Muscle layer of duodenum (tissue), 2 donors: ENCODE results near the gene DENND1A.

ENCODE experiments used
- H3K27ac ChIP-seq: one replicate; pipeline ENCODE4 v1.7.0; 2013; ENCODE audit warnings: mild to moderate bottlenecking, low read length
- H3K27me3 ChIP-seq: one replicate; pipeline ENCODE4 v1.7.0; 2013; ENCODE audit warnings: low read depth, mild to moderate bottlenecking, control low read depth, low read length
- H3K36me3 ChIP-seq, 2 donors: one replicate each; pipeline ENCODE4 v1.7.0; 2013; ENCODE audit warnings: low read length in 2 of 2, control low read depth in 1 of 2, mild to moderate bottlenecking in 1 of 2; ENCODE audit not compliant: insufficient read depth in 2 of 2, control insufficient read depth in 1 of 2
- H3K4me1 ChIP-seq, 2 donors: one replicate each; pipeline ENCODE4 v1.7.0; 2013; ENCODE audit warnings: low read length in 2 of 2, mild to moderate bottlenecking in 2 of 2, control low read depth in 1 of 2, moderate library complexity in 1 of 2; ENCODE audit not compliant: insufficient read depth in 2 of 2, control insufficient read depth in 1 of 2
- H3K4me3 ChIP-seq, 2 donors: one replicate each; pipeline ENCODE4 v1.7.0; 2013; ENCODE audit warnings: low read length in 2 of 2, low read depth in 1 of 2, mild to moderate bottlenecking in 1 of 2
- H3K9me3 ChIP-seq, 2 donors: one replicate each; pipeline ENCODE4 v1.7.0; 2013; ENCODE audit warnings: low read length in 2 of 2, control low read depth in 1 of 2, mild to moderate bottlenecking in 1 of 2; ENCODE audit not compliant: control insufficient read depth in 1 of 2
- donor health status: healthy.

Gene DENND1A

GRCh38 chr9:123353984-123354591 is 575.8 kb downstream of the DENND1A start:
- no peaks in the 10 kb centered on the region for H3K36me3 ChIP-seq
- H3K4me1 ChIP-seq = peaks cover 0 to 12% of the 10 kb centered on the region in 2 donors
- H3K27me3 ChIP-seq = no peaks in the 10 kb centered on the region
- H3K4me3 ChIP-seq = no peak overlapping the region
- H3K9me3 ChIP-seq = no peaks in the 10 kb centered on the region
- no peak overlapping the region for H3K27ac ChIP-seq

- Histone ChIP-seq H3K36me3 (no peaks in the 10 kb centered on the region), H3K4me1 (peaks cover 0 to 12% of the 10 kb centered on the region in 2 donors), H3K27ac (no peak overlapping the region), H3K9me3 (no peaks in the 10 kb centered on the region), H3K27me3 (no peaks in the 10 kb centered on the region), H3K4me3 (no peak overlapping the region)
These were observed 576.9 kb downstream of the DENND1A start for GRCh38 chr9:123353041-123353440.

GRCh38 chr9:123350590-123351310 is 579.2 kb downstream of the DENND1A start:
- Histone ChIP-seq H3K9me3 (no peaks in the 10 kb centered on the region), H3K27ac (no peak overlapping the region), H3K4me3 (no peak overlapping the region), H3K4me1 (peaks cover 0 to 18% of the 10 kb centered on the region in 2 donors), H3K27me3 (no peaks in the 10 kb centered on the region), H3K36me3 (no peaks in the 10 kb centered on the region)

GRCh38 chr9:123349691-123350480 is 580.0 kb downstream of the DENND1A start:
- Histone ChIP-seq H3K4me1 (peaks cover 0 to 25% of the 10 kb centered on the region in 2 donors), H3K9me3 (no peaks in the 10 kb centered on the region), H3K27me3 (no peaks in the 10 kb centered on the region), H3K36me3 (no peaks in the 10 kb centered on the region), H3K27ac (no peak overlapping the region), H3K4me3 (no peak overlapping the region)

- H3K36me3 ChIP-seq = no peaks in the 10 kb centered on the region
- no peaks in the 10 kb centered on the region for H3K9me3 ChIP-seq
- H3K27me3 ChIP-seq = no peaks in the 10 kb centered on the region
- H3K27ac ChIP-seq = no peak overlapping the region
- no peak overlapping the region for H3K4me3 ChIP-seq
- peaks cover 0 to 17% of the 10 kb centered on the region in 2 donors for H3K4me1 ChIP-seq
These were observed 580.9 kb downstream of the DENND1A start for GRCh38 chr9:123349033-123349432.

- no peaks in the 10 kb centered on the region for H3K9me3 ChIP-seq
- peaks cover 0 to 17% of the 10 kb centered on the region in 2 donors for H3K4me1 ChIP-seq
- H3K27ac ChIP-seq = no peak overlapping the region
- no peak overlapping the region for H3K4me3 ChIP-seq
- H3K36me3 ChIP-seq = no peaks in the 10 kb centered on the region
- no peaks in the 10 kb centered on the region for H3K27me3 ChIP-seq
These were observed 581.5 kb downstream of the DENND1A start for GRCh38 chr9:123348317-123348992.

- Histone ChIP-seq H3K27me3 (no peaks in the 10 kb centered on the region), H3K27ac (no peak overlapping the region), H3K4me3 (no peak overlapping the region), H3K9me3 (no peaks in the 10 kb centered on the region), H3K4me1 (peaks cover 0 to 19% of the 10 kb centered on the region in 2 donors), H3K36me3 (no peaks in the 10 kb centered on the region)
These were observed 582.5 kb downstream of the DENND1A start for GRCh38 chr9:123347289-123348060.

GRCh38 chr9:123346826-123347225 is 583.1 kb downstream of the DENND1A start:
- Histone ChIP-seq H3K9me3 (no peaks in the 10 kb centered on the region), H3K4me1 (peaks cover 0 to 19% of the 10 kb centered on the region in 2 donors), H3K27ac (no peak overlapping the region), H3K36me3 (no peaks in the 10 kb centered on the region), H3K4me3 (no peak overlapping the region), H3K27me3 (no peaks in the 10 kb centered on the region)

GRCh38 chr9:123346026-123346425 is 583.9 kb downstream of the DENND1A start:
- H3K36me3 ChIP-seq = no peaks in the 10 kb centered on the region
- no peak overlapping the region for H3K4me3 ChIP-seq
- H3K4me1 ChIP-seq = peaks cover 0 to 19% of the 10 kb centered on the region in 2 donors
- H3K27ac ChIP-seq = no peak overlapping the region
- no peaks in the 10 kb centered on the region for H3K9me3 ChIP-seq
- no peaks in the 10 kb centered on the region for H3K27me3 ChIP-seq

- peak overlapping the region; percentile 41 for H3K27ac ChIP-seq
- peaks cover 0 to 20% of the 10 kb centered on the region in 2 donors for H3K4me1 ChIP-seq
- H3K36me3 ChIP-seq = no peaks in the 10 kb centered on the region
- H3K4me3 ChIP-seq = no peak overlapping the region
- no peaks in the 10 kb centered on the region for H3K27me3 ChIP-seq
- H3K9me3 ChIP-seq = no peaks in the 10 kb centered on the region
These were observed 584.4 kb downstream of the DENND1A start for GRCh38 chr9:123345567-123345955.
